Glutamatergic neuron (in vitro differentiated cells): Measurements from ENCODE around the gene CASQ2. TPM values are rescaled to one million over a fixed set of nuclear protein-coding genes. Genes with fewer than 3 reads are reported as not detected.

Source experiments
- DNase-seq: peaks from one replicate; pipeline ENCODE4 v3.0.0; 2022
- H3K27ac Mint-ChIP-seq: one replicate; pipeline ENCODE4 v1.8.0; 2020; ENCODE audit warnings: mild to moderate bottlenecking, mixed read lengths, inconsistent platforms; ENCODE audit not compliant: unreplicated experiment
- H3K27me3 Mint-ChIP-seq: one replicate; pipeline ENCODE4 v1.8.0; 2020; ENCODE audit warnings: mild to moderate bottlenecking, moderate library complexity, mixed read lengths, inconsistent platforms; ENCODE audit not compliant: unreplicated experiment
- H3K36me3 Mint-ChIP-seq: one replicate; pipeline ENCODE4 v1.8.0; 2020; ENCODE audit warnings: mild to moderate bottlenecking, mixed read lengths, inconsistent platforms; ENCODE audit not compliant: unreplicated experiment
- H3K4me1 Mint-ChIP-seq: one replicate; pipeline ENCODE4 v1.8.0; 2020; ENCODE audit warnings: mild to moderate bottlenecking, low read depth, mixed read lengths, inconsistent platforms; ENCODE audit not compliant: unreplicated experiment
- H3K4me3 Mint-ChIP-seq: one replicate; pipeline ENCODE4 v1.8.0; 2020; ENCODE audit warnings: mild to moderate bottlenecking, mixed read lengths, inconsistent platforms; ENCODE audit not compliant: unreplicated experiment
- H3K9me3 Mint-ChIP-seq: one replicate; pipeline ENCODE4 v1.8.0; 2020; ENCODE audit warnings: mild to moderate bottlenecking, moderate library complexity, mixed read lengths, inconsistent platforms; ENCODE audit not compliant: unreplicated experiment
- CTCF ChIP-seq: fragments of 200-600 bp; sonication (generic); IDR thresholded peaks from one replicate; pipeline ENCODE4 v1.5.0; 2021; ENCODE audit not compliant: partially characterized antibody, unreplicated experiment
- total RNA-seq: library from RNA; stranded (reverse); fragmentation: NEBNext Ultra II Directional; extraction: Animal tissue kit (Norgen Biotek cat#: 25700); gene quantifications from one replicate; pipeline ENCODE4 v1.2.1, GENCODE V29; 2021; ENCODE audit not compliant: unreplicated experiment

Gene CASQ2
- total RNA-seq, 1 donor from 2014 or later: not detected

GRCh38 chr1:115802416-115802815, 33.9 kb upstream of the CASQ2 start:
- H3K36me3 Mint-ChIP-seq: peaks cover 4% of the 10 kb centered on the region
- no peak for DNase-seq
- H3K27me3 Mint-ChIP-seq: peaks cover 5% of the 10 kb centered on the region
- no peak overlapping the region for H3K4me3 Mint-ChIP-seq
- peaks cover 6% of the 10 kb centered on the region for H3K9me3 Mint-ChIP-seq
- H3K4me1 Mint-ChIP-seq: peaks cover 50% of the 10 kb centered on the region
- no peak overlapping the region for H3K27ac Mint-ChIP-seq
- TF ChIP-seq CTCF: no peak

- H3K9me3 Mint-ChIP-seq: peaks cover 5% of the 10 kb centered on the region
- DNase-seq: no peak
- H3K36me3 Mint-ChIP-seq: peaks cover 1% of the 10 kb centered on the region
- H3K27ac Mint-ChIP-seq: peak overlapping the region; percentile 77
- H3K27me3 Mint-ChIP-seq: peaks cover 2% of the 10 kb centered on the region
- TF ChIP-seq CTCF: no peak
- H3K4me3 Mint-ChIP-seq: peak overlapping the region; percentile 58
- H3K4me1 Mint-ChIP-seq: peaks cover 58% of the 10 kb centered on the region
Measured at GRCh38 chr1:115797486-115797885, 29.0 kb upstream of the CASQ2 start.

DNA sequence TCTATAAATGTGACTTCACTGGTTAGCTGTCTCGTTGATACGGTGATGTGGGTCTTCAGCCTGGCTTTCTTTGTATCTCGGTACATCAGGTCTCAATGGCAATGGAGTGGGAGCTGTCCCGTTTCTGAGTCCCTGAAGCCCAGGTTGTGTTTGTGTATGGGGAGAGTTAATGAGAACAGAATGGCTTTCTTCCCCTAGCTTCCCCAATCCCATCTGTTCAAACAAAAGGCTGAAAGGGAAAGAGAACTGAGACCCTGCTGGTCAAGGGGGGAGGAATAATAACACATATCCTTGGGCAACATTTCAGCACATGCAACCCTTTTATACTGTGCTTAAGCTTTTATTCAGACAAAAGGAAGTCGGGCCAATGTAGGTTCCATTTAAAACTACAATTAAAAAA, 28.4 kb upstream of the CASQ2 start:
- no peak for DNase-seq
- TF ChIP-seq CTCF: no peak
- Mint-ChIP-seq H3K27ac (peak overlapping the region; percentile 95), H3K27me3 (peaks cover 2% of the 10 kb centered on the region), H3K36me3 (peaks cover 4% of the 10 kb centered on the region), H3K4me1 (peaks cover 58% of the 10 kb centered on the region), H3K9me3 (peaks cover 5% of the 10 kb centered on the region), H3K4me3 (peak overlapping the region; percentile 66)

GRCh38 chr1:115796036-115796435, 27.5 kb upstream of the CASQ2 start:
- Mint-ChIP-seq H3K9me3 (peaks cover 5% of the 10 kb centered on the region), H3K36me3 (peaks cover 4% of the 10 kb centered on the region), H3K4me1 (peaks cover 58% of the 10 kb centered on the region), H3K27me3 (peaks cover 2% of the 10 kb centered on the region), H3K27ac (peak overlapping the region; percentile 90), H3K4me3 (peak overlapping the region; percentile 77)
- DNase-seq: no peak
- no peak for TF ChIP-seq CTCF

DNA sequence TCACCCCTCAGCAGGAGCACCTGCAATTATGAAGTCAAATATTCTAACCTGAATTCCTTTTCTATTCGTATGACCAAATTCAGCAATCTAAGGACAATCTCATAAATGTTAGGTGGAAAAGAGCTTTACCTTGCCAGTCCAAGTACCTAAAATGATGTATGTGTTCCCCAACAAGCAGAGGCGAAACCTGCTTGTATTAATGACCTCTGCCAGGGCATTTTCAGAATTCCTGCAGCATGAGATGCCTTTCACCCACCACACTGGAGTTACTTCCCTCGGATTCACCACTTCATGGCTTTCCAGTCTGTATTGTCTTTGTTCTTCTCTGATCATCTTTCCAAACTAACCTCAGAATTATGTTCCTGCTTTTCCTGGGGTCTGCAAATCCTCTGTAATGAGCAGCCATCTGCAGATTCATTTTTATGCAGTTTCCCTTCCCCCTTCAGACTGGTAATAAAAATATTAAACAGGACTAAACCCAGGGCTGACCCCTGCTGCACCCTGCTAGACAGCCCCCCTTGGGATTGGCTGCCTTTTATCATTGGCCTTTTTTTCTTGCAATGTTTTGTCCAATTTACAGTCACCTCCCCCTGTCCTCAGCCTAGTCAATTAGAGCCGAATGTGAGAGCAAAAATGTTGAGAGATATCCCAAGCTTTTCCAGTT, 26.6 kb upstream of the CASQ2 start:
- TF ChIP-seq CTCF: no peak
- Mint-ChIP-seq H3K36me3 (peaks cover 4% of the 10 kb centered on the region), H3K27ac (peak overlapping the region; percentile 69), H3K4me3 (peak overlapping the region; percentile 53), H3K27me3 (peaks cover 2% of the 10 kb centered on the region), H3K4me1 (peaks cover 61% of the 10 kb centered on the region), H3K9me3 (peaks cover 5% of the 10 kb centered on the region)
- no peak for DNase-seq
